GM12872 (cell line): ENCODE data around the gene TASP1.

ENCODE experiments used
- CTCF ChIP-seq: IDR thresholded peaks from 3 replicates; pipeline ENCODE4 v1.5.1; 2011; ENCODE audit warnings: low read depth, mild to moderate bottlenecking, low read length, moderate library complexity; ENCODE audit not compliant: insufficient read depth

The TASP1 gene

GRCh38 chr20:13526551-13526950 is 112.2 kb downstream of the TASP1 start:
- TF ChIP-seq CTCF: no peak

GRCh38 chr20:13525225-13525940 is 113.3 kb downstream of the TASP1 start:
- TF ChIP-seq CTCF: no peak

- no peak for TF ChIP-seq CTCF
Measured at GRCh38 chr20:13524339-13524738, 114.4 kb downstream of the TASP1 start.

- no peak for TF ChIP-seq CTCF
Measured at GRCh38 chr20:13517831-13518230, 120.9 kb downstream of the TASP1 start.

- TF ChIP-seq CTCF: no peak
Measured at GRCh38 chr20:13515796-13516558, 122.8 kb downstream of the TASP1 start.

GRCh38 chr20:13515291-13515690 is 123.4 kb downstream of the TASP1 start:
- no peak for TF ChIP-seq CTCF

GRCh38 chr20:13510837-13511488 is 127.8 kb downstream of the TASP1 start:
- no peak for TF ChIP-seq CTCF
